ENCODE data around the gene AMPD3. TPM values are rescaled to one million over a fixed set of nuclear protein-coding genes. Genes with fewer than 3 reads are reported as not detected.

The AMPD3 gene
- polyA plus RNA-seq, 1 of the 3 experiments (the other 2 are of a cell fraction), result 1.7 TPM

DNA sequence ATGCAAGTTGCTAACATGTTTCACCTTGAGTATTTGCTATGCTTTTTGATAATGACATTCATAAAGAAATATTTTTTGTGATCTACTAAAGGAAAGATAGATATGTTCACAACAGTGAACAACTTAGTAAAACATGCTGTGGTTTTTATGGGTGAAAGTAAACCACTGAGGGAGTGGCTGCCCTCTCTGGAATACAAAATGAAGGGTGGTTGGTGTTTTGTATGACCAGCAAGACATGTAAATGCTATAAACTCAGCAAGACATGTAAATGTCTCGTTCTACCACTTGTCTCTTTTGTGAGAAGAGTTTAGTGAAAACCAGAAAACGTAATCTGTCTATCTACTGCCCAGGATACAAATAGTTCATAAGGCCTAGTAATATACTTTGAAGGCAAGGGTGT is 7.6 kb upstream of the AMPD3 start:
- Histone ChIP-seq H3F3A (replicated peaks; ENCODE audit: insufficient read depth) (no peaks in the 10 kb centered on the region), H3K36me3 (replicated peaks in 1 of 2; ENCODE audit: control insufficient read depth in 1 of 2, insufficient read depth in 2 of 2, low read length in 1 of 2) (no peaks in the 10 kb centered on the region), H3K9ac (no peak overlapping the region), H3K4me2 (no peak overlapping the region), H3K79me2 (ENCODE audit: insufficient read depth) (no peaks in the 10 kb centered on the region), H3K9me2 (no peaks in the 10 kb centered on the region), H3K4me3 (ENCODE audit: low read depth in 2 of 2, low read length in 1 of 2) (no peak overlapping the region), H2AFZ (ENCODE audit: low read depth) (no peak overlapping the region), H3K4me1 (ENCODE audit: control insufficient read depth in 1 of 2, insufficient read depth in 2 of 2, low read depth in 1 of 2, low read length in 1 of 2) (peaks cover 0 to 12% of the 10 kb centered on the region in 2 experiments; a peak in 1 of 4 replicates), H3K27me3 (ENCODE audit: insufficient read depth) (no peaks in the 10 kb centered on the region), H3K27ac (ENCODE audit: low read depth in 2 of 2, low read length in 1 of 2) (no peak overlapping the region), H4K20me1 (ENCODE audit: insufficient read depth) (no peaks in the 10 kb centered on the region), H3K9me3 (no peaks in the 10 kb centered on the region)
- 68% methylated on average over 2 of the region's 2 CpGs for whole genome bisulfite sequencing (ENCODE audit: low lambda C conversion rate)
- ChIA-PET POLR2A (no interaction called here), CTCF (no interaction called here)
- TF ChIP-seq ELF1 (IDR thresholded peaks at IDR 0.05), result no peak
- TF ChIP-seq, protein P1, sequence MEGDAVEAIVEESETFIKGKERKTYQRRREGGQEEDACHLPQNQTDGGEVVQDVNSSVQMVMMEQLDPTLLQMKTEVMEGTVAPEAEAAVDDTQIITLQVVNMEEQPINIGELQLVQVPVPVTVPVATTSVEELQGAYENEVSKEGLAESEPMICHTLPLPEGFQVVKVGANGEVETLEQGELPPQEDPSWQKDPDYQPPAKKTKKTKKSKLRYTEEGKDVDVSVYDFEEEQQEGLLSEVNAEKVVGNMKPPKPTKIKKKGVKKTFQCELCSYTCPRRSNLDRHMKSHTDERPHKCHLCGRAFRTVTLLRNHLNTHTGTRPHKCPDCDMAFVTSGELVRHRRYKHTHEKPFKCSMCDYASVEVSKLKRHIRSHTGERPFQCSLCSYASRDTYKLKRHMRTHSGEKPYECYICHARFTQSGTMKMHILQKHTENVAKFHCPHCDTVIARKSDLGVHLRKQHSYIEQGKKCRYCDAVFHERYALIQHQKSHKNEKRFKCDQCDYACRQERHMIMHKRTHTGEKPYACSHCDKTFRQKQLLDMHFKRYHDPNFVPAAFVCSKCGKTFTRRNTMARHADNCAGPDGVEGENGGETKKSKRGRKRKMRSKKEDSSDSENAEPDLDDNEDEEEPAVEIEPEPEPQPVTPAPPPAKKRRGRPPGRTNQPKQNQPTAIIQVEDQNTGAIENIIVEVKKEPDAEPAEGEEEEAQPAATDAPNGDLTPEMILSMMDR (IDR thresholded peaks at IDR 0.05), result no peak
- no peak for DNase-seq

DNA sequence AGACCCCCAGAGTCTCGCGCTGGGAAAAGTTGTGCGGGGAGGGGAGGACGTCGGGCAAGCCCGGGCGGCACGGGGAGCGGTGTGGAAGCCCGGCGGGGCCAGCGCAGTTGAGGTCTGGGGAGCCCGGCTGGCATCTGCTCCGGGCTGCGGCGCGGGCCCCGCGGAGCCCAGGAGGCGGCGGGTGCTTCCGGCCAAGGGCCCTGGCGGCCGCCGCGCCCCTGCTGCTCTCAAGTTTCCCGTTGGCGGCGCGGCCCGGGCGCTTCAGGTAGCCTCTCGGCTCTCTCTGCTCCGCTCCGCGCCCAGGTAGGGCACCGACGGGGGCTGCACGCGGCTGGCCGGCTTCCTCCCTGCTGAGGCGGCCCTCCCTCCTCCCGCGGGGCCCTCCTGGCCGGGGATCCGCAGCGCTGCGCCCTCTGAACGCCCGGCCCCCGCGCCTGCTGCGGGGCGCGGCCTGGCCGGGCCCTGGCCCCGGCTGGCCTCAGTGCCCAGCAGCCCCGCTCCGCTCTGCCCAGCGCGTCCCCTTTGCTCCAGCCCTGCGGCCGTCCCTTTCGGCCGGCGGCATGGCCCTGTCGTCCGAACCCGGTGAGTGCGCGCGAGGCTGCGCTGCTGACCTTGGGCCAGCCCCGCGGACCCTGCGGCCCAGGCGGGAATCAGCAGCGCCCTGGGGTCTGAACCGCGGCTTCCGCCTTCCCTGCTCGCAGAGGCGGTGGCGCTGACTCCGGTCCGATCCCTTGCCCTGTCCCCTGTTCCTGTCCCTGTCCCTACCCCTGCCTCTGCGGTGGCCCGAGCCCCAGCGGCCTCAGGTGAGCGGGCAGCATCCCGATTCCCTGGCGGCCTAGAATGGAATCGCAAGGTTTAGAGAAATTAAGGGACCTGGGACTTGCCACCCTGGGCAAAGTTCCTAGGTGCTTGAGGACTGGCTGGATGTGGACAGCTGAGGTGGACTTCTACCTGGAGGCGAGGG is 4.3 kb upstream of the AMPD3 start:
- Histone ChIP-seq H3K4me1 (ENCODE audit: control insufficient read depth in 1 of 2, insufficient read depth in 2 of 2, low read depth in 1 of 2, low read length in 1 of 2) (peaks cover 11 to 14% of the 10 kb centered on the region in 2 experiments; a peak in 3 of 4 replicates), H3K4me3 (ENCODE audit: low read depth in 2 of 2, low read length in 1 of 2) (no peak overlapping the region), H4K20me1 (ENCODE audit: insufficient read depth) (no peaks in the 10 kb centered on the region), H3K9me3 (no peaks in the 10 kb centered on the region), H3K36me3 (replicated peaks in 1 of 2; ENCODE audit: control insufficient read depth in 1 of 2, insufficient read depth in 2 of 2, low read length in 1 of 2) (no peaks in the 10 kb centered on the region), H3K79me2 (ENCODE audit: insufficient read depth) (no peaks in the 10 kb centered on the region), H3K9me2 (no peaks in the 10 kb centered on the region), H3K4me2 (no peak overlapping the region), H3K9ac (no peak overlapping the region), H3K27me3 (ENCODE audit: insufficient read depth) (no peaks in the 10 kb centered on the region), H3K27ac (ENCODE audit: low read depth in 2 of 2, low read length in 1 of 2) (no peak overlapping the region), H2AFZ (ENCODE audit: low read depth) (no peak overlapping the region), H3F3A (replicated peaks; ENCODE audit: insufficient read depth) (no peaks in the 10 kb centered on the region)
- CTCF ChIA-PET, result interaction anchor here (0.8 to 1.3 kb wide), 4 partner anchors 8 to 20 kb away, joined by 3 read pairs; no protein-coding TSS in a partner anchor
- peak; percentile 73 for DNase-seq
- POLR2A ChIA-PET, result no interaction called here
- TF ChIP-seq YY1 (IDR thresholded peaks at IDR 0.05; ENCODE audit: low read depth) (no peak), EP300 (IDR thresholded peaks at IDR 0.05; ENCODE audit: borderline replicate concordance in 1 of 2, low read depth in 1 of 2, low read length in 1 of 2) (no peak), ELF1 (IDR thresholded peaks at IDR 0.05) (no peak)
- TF ChIP-seq, protein P2, sequence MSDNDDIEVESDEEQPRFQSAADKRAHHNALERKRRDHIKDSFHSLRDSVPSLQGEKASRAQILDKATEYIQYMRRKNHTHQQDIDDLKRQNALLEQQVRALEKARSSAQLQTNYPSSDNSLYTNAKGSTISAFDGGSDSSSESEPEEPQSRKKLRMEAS (IDR thresholded peaks at IDR 0.05; ENCODE audit: low read depth), result no peak
- TF ChIP-seq, protein P3, sequence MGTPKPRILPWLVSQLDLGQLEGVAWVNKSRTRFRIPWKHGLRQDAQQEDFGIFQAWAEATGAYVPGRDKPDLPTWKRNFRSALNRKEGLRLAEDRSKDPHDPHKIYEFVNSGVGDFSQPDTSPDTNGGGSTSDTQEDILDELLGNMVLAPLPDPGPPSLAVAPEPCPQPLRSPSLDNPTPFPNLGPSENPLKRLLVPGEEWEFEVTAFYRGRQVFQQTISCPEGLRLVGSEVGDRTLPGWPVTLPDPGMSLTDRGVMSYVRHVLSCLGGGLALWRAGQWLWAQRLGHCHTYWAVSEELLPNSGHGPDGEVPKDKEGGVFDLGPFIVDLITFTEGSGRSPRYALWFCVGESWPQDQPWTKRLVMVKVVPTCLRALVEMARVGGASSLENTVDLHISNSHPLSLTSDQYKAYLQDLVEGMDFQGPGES (IDR thresholded peaks at IDR 0.05; ENCODE audit: low read depth, low read length), result no peak
- TF ChIP-seq, protein P4, sequence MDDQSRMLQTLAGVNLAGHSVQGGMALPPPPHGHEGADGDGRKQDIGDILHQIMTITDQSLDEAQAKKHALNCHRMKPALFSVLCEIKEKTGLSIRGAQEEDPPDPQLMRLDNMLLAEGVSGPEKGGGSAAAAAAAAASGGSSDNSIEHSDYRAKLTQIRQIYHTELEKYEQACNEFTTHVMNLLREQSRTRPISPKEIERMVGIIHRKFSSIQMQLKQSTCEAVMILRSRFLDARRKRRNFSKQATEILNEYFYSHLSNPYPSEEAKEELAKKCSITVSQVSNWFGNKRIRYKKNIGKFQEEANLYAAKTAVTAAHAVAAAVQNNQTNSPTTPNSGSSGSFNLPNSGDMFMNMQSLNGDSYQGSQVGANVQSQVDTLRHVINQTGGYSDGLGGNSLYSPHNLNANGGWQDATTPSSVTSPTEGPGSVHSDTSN (IDR thresholded peaks at IDR 0.05), result no peak
- 80% methylated on average over 51 of the region's 94 CpGs for WGBS (ENCODE audit: low lambda C conversion rate)
